ENCODE measurements around the gene SUPT3H.
"Not testable (repeated sequence)": the region's sequence is repeated elsewhere in the genome, so short reads cannot be mapped to it uniquely, and the experiment has no call there.

The SUPT3H gene

GRCh38 chr6:45098256-45098655, 279.5 kb downstream of the SUPT3H start:
- DNase-seq = no peak

DNA sequence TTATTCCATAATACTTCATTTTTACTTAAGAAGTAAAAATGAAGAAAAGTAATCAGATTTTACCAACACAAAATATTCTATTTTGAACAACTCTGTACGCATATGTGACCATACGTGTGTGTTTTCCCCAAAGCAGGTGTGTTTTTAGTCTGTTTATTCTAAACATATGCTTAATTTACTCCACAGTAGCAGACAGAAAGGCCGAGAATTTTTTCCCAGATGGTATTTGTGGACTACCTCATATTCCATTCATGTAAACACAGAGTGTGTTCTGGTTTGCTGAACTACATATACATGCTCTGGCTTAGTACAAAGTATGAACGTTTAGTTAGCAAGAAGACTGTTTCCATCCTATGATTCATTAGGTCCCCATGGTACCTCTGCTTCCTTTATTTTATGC, 282.9 kb downstream of the SUPT3H start:
- no peak for DNase-seq

- no peak for DNase-seq
Observed at GRCh38 chr6:45092135-45092534, 285.6 kb downstream of the SUPT3H start.

GRCh38 chr6:45086360-45087084, 291.2 kb downstream of the SUPT3H start:
- no peak for DNase-seq

DNA sequence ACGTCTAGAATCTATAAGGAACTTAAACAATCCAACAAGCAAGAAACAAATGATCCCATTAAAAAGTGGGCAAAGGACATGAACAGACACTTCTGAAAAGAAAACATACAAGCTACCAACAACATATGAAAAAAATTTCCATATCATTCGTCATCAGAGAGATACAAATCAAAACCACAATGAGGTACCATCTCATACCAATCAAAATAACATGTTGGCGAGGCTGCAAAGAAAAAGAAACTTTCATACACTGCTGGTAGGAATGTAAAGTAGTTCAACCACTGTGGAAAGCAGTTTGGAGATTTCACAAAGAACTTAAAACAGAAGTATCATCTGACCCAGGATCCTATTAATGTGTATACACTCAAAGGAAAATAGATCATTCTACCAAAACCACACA, 293.5 kb downstream of the SUPT3H start:
- DNase-seq = peak; percentile 3

DNA sequence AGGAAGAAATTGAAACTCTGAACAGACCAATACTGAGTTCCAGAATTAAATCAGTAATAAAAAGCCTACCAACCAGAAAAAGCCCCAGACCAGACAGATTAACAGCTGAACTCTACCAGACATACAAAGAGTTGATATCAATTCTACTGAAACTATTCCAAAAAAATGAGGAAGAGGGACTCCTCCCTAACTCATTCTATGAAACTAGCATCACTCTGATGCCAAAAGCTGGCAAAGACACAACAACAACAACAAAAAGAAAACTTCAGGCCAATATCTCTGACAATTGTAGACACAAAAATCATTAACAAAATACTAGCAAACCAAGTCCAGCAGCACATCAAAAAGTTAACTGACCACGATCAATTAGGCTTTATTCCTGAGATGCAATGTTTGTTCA, 295.6 kb downstream of the SUPT3H start:
- DNase-seq = no peak

GRCh38 chr6:45081634-45082033, 296.1 kb downstream of the SUPT3H start:
- DNase-seq = no peak

DNA sequence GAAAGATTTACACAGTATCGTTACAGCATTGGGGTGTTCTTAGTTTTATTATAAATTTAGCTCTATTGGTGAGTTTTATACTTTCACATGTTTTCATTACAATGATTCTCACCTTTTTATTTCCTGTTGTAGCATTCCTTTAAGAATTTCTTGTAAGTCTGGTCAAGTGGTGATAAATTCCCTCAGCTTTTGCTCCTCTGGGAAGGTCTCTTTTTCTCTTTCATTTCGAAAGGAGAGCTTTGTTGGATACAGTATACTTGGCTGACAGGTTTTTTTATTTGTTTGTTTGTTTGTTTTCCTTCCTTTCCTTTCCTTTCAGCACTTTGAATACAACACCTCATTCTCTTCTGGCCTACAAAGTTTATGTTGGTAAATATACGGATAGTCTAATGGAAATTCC, 299.3 kb downstream of the SUPT3H start:
- no peak for DNase-seq

DNA sequence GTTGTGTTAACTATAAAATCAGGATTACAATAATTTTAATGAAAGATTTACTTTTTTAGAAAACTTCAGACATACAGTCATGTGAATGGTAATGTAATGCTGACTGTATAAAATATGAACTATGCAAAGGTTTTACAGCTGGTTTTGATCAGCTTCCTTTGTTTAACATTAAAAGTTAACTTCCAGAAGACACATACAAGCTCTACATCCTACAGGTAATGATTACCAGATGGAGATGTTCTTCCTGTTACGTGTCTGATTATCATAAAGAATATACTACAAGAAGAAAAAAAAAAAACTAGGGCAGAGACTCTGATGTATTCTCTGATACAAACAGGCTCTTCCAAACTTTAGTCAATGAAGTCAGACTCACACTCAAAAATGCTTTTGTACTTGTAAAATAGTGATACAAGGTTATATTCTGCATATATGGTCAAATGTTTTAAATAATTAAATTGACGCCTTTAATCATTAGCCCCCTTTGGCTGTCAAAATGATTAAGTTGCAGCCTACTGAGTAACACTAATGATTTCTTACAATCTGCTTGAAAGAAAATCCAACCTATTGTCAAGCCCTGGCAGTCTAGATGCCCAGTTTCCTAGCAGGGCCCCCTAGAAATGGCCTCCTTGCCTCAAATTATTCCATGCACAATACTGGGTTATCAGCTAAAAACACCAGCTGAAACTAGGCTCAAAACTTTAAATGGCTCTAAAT, 301.4 kb downstream of the SUPT3H start:
- DNase-seq = no peak

- no peak for DNase-seq
Observed at GRCh38 chr6:45075246-45075645, 302.5 kb downstream of the SUPT3H start.

DNA sequence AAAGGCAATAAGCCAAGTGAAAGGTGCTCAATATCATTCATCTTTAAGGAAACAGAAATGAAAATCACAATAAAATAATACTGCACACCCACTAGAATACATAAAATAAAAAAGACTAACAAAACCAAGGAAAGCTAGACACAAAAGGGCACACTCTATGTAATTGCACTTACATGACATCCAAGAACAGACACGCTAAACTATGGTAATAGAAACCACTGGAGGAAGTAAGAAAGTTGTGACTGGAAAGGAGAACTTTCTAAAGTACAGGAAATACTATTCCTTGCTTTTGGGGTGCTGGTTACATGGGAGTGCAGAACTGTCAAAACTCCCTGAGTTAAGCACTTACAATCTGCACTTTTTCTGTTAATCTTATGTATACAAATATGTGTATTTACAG, 303.3 kb downstream of the SUPT3H start:
- no peak for DNase-seq

DNA sequence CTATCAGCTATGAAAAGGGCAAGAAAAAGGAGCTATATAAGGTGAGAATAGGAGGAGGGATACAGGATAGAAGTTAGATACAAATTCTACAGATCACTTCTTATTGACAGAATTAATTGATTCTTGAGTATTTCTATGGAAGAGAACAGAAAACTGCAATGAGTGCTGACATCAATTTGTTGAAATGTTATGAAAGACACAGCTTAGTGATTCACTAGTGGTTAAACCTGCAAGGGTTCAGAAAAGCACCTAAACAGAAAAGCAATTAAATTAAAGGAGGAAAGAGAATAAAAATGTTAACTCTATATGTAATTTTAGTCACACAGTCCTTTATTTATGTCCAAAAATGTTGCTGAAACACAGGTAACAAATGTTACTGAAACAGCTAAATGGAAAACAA, 304.0 kb downstream of the SUPT3H start:
- DNase-seq = no peak

GRCh38 chr6:45072673-45073072, 305.1 kb downstream of the SUPT3H start:
- no peak for DNase-seq

DNA sequence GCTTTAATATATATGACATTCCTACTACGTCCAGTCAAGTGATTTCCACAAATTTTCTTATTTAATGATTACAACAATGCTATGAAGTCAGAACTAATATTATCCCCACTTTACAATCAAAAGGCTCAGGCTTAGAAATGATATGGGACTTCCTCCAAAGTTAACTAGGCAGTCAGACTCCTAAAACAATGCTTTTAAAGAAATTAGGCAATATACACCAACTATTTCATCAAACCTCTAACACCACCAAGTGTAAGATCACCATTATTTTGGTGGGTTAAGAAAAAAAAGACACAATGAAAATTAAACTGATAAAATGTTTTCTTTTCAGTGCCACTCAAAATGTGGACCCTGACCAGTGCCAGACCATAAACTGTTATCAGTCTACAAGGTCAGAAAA, 305.7 kb downstream of the SUPT3H start:
- no peak for DNase-seq

DNA sequence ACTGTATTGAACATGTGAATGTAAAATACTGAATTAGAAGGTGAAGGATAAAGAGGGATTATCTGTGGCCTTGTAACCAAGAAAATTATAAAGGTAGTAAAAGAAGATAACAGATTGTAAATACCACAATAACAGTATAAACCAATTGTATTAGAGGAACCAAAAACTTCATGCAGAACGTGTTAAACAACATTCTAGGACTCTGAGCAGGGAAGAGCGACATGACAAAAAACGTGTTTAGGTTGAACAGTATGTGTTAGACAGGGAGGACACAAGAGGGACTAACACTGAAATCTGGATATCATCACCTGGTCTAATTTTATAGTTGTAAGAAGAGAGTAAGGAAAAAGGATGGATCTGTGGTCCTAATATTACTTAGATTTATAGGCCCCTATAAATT, 308.6 kb downstream of the SUPT3H start:
- no peak for DNase-seq

DNA sequence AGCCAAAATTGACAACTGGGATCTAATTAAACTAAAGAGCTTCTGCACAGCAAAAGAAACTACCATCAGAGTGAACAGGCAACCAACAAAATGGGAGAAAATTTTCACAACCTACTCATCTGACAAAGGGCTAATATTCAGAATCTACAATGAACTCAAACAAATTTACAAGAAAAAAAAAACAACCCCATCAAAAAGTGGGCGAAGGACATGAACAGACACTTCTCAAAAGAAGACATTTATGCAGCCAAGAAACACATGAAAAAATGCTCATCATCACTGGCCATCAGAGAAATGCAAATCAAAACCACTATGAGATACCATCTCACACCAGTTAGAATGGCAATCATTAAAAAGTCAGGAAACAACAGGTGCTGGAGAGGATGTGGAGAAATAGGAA, 310.3 kb downstream of the SUPT3H start:
- DNase-seq = not testable (repeated sequence)

- not testable (repeated sequence) for DNase-seq
Observed at GRCh38 chr6:45062659-45063058, 315.1 kb downstream of the SUPT3H start.

DNA sequence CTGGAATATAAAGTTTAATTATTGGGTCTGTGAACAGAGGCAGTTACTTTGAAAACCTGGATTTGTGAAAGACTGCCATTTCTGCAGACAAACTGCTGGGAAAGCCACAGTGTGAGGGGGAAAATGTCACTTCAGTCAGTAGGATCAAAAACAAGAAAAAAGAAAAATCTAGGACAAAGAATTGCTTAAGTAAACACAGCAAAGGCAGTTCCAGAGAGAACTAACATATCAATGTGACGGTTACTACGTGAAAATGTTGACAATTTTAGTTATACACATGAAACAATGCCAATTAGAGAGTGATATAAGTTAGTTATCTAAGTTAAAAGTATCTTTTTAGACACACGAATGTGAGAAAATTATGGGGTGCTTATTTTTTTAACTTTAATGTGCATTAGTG, 320.0 kb downstream of the SUPT3H start:
- DNase-seq = no peak

DNA sequence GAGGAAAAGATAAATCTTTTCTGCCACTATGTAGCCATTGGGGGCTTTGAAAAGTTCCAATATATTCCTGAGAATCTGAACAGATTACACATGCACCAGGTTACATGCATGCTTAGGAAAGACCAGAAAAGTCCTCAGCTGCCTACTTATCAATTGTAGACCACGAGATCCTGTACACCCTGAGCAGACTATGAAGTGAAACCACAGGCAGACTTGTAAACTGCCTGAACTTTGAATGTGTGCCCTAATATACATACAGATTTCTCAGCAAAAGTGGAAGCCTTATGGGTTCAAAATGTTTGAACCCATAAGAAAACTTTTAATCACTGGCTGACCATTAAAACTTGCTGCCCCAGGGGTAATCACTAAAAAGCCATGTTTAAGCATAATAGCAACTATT, 323.1 kb downstream of the SUPT3H start:
- DNase-seq = no peak

GRCh38 chr6:45052325-45052724, 325.4 kb downstream of the SUPT3H start:
- DNase-seq = no peak

- no peak for DNase-seq
Observed at GRCh38 chr6:45049188-45049843, 328.4 kb downstream of the SUPT3H start.

- no peak for DNase-seq
Observed at GRCh38 chr6:45047573-45047972, 330.2 kb downstream of the SUPT3H start.

GRCh38 chr6:45045253-45045601, 332.5 kb downstream of the SUPT3H start:
- DNase-seq = no peak

DNA sequence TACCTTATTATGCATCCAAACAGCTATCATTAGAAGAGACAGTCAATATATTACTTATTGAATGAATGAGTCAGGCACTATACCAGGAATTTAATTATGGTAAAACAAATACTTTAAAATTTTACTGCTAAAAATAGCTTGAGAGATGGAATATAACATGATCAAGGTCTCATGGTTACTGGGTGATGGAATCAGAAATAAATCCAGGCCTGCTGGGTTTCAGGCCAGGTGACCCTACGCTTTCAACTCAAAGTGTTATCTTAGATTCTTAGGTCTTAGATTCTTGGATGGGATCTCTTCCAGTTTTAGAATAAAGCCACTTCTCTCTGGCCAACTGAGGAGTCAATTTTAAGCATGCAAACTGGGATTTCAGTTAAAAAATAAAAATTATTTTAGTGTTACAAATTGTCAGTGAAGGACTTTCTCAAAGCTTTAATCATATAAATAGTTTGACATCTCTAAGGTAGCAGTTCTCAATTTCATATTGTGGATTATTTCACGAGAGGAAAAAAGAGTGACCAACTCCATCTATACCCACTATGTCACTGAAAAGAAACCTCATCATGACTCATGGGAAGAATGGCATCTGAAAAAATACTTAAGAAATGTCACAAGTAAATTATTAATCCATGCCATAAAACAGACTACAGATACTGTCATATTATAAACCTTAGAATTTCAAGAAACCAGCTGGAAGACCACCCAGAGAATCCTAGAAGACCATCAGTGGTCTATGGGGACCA, 333.1 kb downstream of the SUPT3H start:
- DNase-seq = no peak
